ENCODE results near the gene CYFIP1. TPM values are rescaled to one million over a fixed set of nuclear protein-coding genes. Genes with fewer than 3 reads are reported as not detected.

The CYFIP1 gene
- polyA plus RNA-seq, 1 donor from 2014 or later = 9.3 TPM

DNA sequence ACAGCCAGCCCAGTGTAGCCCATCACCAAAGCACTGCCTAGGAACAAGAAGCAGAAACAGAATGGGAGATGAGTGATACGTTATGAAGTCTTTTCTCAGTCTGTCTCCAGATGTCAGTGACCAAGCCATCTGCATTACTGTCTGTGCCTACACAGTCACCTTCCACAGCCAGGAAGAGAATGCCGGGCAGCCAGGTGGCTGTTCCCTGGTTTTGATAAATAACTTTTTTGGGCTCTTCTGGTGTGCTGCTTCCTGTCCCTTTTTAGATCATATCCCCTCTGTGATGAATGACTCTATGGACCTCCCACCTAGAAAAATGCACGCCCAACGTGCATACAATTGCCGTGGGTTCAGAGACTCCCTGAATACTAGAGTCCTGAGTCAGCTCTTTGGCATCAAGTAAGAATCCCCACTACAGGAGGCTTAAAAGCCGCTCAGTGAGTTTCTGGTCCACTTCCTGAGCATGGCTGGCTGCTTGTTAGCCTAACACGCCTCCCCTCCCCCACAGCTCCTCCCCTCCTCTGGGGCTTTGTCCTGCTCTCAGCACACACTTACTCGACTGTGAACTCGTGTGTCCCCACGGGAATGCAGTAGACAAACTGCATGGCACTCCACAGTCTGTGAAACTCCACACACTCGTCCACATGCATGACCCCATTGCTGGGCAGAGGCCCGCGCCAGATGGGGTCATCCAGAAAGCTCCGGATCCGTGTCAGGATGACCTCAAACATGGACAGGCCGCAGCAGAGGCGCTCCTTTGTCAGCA, 107.0 kb downstream of the CYFIP1 start:
- H3K27me3 ChIP-seq (ENCODE audit: insufficient read depth, low read depth, low read length) = no peaks in the 10 kb centered on the region
- no peaks in the 10 kb centered on the region for H3K9me2 ChIP-seq (ENCODE audit: insufficient read depth, low read length)
- H3K9me3 ChIP-seq (ENCODE audit: low read length) = no peaks in the 10 kb centered on the region
- H4K20me1 ChIP-seq (ENCODE audit: insufficient read depth) = no peaks in the 10 kb centered on the region
- TF ChIP-seq, protein P1, sequence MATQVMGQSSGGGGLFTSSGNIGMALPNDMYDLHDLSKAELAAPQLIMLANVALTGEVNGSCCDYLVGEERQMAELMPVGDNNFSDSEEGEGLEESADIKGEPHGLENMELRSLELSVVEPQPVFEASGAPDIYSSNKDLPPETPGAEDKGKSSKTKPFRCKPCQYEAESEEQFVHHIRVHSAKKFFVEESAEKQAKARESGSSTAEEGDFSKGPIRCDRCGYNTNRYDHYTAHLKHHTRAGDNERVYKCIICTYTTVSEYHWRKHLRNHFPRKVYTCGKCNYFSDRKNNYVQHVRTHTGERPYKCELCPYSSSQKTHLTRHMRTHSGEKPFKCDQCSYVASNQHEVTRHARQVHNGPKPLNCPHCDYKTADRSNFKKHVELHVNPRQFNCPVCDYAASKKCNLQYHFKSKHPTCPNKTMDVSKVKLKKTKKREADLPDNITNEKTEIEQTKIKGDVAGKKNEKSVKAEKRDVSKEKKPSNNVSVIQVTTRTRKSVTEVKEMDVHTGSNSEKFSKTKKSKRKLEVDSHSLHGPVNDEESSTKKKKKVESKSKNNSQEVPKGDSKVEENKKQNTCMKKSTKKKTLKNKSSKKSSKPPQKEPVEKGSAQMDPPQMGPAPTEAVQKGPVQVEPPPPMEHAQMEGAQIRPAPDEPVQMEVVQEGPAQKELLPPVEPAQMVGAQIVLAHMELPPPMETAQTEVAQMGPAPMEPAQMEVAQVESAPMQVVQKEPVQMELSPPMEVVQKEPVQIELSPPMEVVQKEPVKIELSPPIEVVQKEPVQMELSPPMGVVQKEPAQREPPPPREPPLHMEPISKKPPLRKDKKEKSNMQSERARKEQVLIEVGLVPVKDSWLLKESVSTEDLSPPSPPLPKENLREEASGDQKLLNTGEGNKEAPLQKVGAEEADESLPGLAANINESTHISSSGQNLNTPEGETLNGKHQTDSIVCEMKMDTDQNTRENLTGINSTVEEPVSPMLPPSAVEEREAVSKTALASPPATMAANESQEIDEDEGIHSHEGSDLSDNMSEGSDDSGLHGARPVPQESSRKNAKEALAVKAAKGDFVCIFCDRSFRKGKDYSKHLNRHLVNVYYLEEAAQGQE (IDR thresholded peaks at IDR 0.05; ENCODE audit: borderline replicate concordance) = no peak
- TF ChIP-seq TAF1 (IDR thresholded peaks at IDR 0.05; ENCODE audit: low read depth) (no peak), EP300 (conservative IDR thresholded peaks at IDR 0.05; ENCODE audit: poor library complexity, severe bottlenecking) (no peak), EZH2 (IDR thresholded peaks at IDR 0.05; ENCODE audit: borderline replicate concordance, insufficient read depth, low read length, poor library complexity, severe bottlenecking) (no peak), RAD21 (conservative IDR thresholded peaks at IDR 0.05) (no peak), MXI1 (conservative IDR thresholded peaks at IDR 0.05; ENCODE audit: poor library complexity, severe bottlenecking) (no peak), SMC3 (conservative IDR thresholded peaks at IDR 0.05; ENCODE audit: poor library complexity) (no peak), POLR2AphosphoS5 (IDR thresholded peaks at IDR 0.05) (no peak)
- TF ChIP-seq, protein P2, sequence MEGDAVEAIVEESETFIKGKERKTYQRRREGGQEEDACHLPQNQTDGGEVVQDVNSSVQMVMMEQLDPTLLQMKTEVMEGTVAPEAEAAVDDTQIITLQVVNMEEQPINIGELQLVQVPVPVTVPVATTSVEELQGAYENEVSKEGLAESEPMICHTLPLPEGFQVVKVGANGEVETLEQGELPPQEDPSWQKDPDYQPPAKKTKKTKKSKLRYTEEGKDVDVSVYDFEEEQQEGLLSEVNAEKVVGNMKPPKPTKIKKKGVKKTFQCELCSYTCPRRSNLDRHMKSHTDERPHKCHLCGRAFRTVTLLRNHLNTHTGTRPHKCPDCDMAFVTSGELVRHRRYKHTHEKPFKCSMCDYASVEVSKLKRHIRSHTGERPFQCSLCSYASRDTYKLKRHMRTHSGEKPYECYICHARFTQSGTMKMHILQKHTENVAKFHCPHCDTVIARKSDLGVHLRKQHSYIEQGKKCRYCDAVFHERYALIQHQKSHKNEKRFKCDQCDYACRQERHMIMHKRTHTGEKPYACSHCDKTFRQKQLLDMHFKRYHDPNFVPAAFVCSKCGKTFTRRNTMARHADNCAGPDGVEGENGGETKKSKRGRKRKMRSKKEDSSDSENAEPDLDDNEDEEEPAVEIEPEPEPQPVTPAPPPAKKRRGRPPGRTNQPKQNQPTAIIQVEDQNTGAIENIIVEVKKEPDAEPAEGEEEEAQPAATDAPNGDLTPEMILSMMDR (IDR thresholded peaks at IDR 0.05; ENCODE audit: poor library complexity, severe bottlenecking) = no peak
- H3K4me3 ChIP-seq (ENCODE audit: low read length) = no peak overlapping the region
- H3K9ac ChIP-seq (ENCODE audit: low read length) = no peak overlapping the region
- no peak overlapping the region for H3K4me2 ChIP-seq (ENCODE audit: low read length)
- H2AFZ ChIP-seq (ENCODE audit: low read depth, low read length) = no peak overlapping the region
- no peaks in the 10 kb centered on the region for H3F3A ChIP-seq (ENCODE audit: insufficient read depth, low read length, poor library complexity, severe bottlenecking)
- no peaks in the 10 kb centered on the region for H3K36me3 ChIP-seq (ENCODE audit: insufficient read depth, low read length)
- no peak overlapping the region for H3K27ac ChIP-seq (ENCODE audit: low read length)
- H3K79me2 ChIP-seq (replicated peaks; ENCODE audit: insufficient read depth, low read length) = no peaks in the 10 kb centered on the region

DNA sequence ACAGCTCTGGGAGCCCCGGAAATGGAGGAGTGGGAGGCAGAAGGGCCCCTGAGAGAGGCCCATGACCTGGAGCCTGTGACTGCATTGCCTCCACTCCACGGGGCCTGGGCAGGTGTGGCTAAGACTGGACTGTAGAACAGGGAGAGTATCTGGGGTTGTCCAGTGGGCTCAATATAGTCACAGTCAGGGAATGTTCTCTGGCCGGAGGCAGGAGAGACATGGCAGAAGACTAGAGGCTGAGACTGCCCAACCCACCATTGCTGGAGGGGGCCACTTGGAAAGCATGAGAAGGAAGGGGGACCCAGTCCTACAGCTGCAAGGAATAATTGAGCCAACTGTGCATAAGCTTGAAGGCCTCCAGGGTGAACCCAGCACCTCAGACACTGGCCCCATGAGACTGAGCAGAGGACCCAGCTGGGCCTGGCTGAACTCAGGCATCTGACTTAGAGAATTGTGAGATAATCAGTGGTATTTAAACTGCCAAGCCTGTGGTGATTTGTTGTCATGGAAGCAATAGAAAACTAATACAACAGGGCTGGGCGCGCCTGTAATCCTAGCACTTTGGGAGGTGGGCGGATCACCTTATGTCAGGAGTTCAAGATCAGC, 108.6 kb downstream of the CYFIP1 start:
- Histone ChIP-seq H3K9me3 (ENCODE audit: low read length) (no peaks in the 10 kb centered on the region), H3K4me2 (ENCODE audit: low read length) (no peak overlapping the region), H4K20me1 (ENCODE audit: insufficient read depth) (no peaks in the 10 kb centered on the region), H3F3A (ENCODE audit: insufficient read depth, low read length, poor library complexity, severe bottlenecking) (no peaks in the 10 kb centered on the region), H3K9me2 (ENCODE audit: insufficient read depth, low read length) (no peaks in the 10 kb centered on the region), H3K27ac (ENCODE audit: low read length) (no peak overlapping the region), H3K4me3 (ENCODE audit: low read length) (no peak overlapping the region), H3K36me3 (ENCODE audit: insufficient read depth, low read length) (no peaks in the 10 kb centered on the region), H3K9ac (ENCODE audit: low read length) (no peak overlapping the region), H2AFZ (ENCODE audit: low read depth, low read length) (no peak overlapping the region), H3K79me2 (replicated peaks; ENCODE audit: insufficient read depth, low read length) (no peaks in the 10 kb centered on the region), H3K27me3 (ENCODE audit: insufficient read depth, low read depth, low read length) (no peaks in the 10 kb centered on the region)
- TF ChIP-seq POLR2AphosphoS5 (IDR thresholded peaks at IDR 0.05) (no peak), RAD21 (conservative IDR thresholded peaks at IDR 0.05) (no peak), SMC3 (conservative IDR thresholded peaks at IDR 0.05; ENCODE audit: poor library complexity) (no peak), TAF1 (IDR thresholded peaks at IDR 0.05; ENCODE audit: low read depth) (no peak), MXI1 (conservative IDR thresholded peaks at IDR 0.05; ENCODE audit: poor library complexity, severe bottlenecking) (no peak), EP300 (conservative IDR thresholded peaks at IDR 0.05; ENCODE audit: poor library complexity, severe bottlenecking) (no peak), EZH2 (IDR thresholded peaks at IDR 0.05; ENCODE audit: borderline replicate concordance, insufficient read depth, low read length, poor library complexity, severe bottlenecking) (no peak)
- TF ChIP-seq, protein P1 (IDR thresholded peaks at IDR 0.05; ENCODE audit: borderline replicate concordance) = no peak
- TF ChIP-seq, protein P2 (IDR thresholded peaks at IDR 0.05; ENCODE audit: poor library complexity, severe bottlenecking) = no peak

Measured in neural cell (in vitro differentiated cells).